Thoracic aorta (tissue), 2 donors: ENCODE measurements around the gene PARK7. TPM values are rescaled to one million over a fixed set of nuclear protein-coding genes. Genes with fewer than 3 reads are reported as not detected.

Experiments used
- ATAC-seq: fragments of 150-250 bp; one replicate; pipeline ENCODE4 v1.8.0; 2017; ENCODE audit warnings: low read depth; ENCODE audit not compliant: insufficient number of reproducible peaks, low FRiP score
- DNase-seq: peaks from one replicate; pipeline ENCODE4 v3.0.0-alpha.2; 2020; ENCODE audit warnings: low spot score
- H3K27ac ChIP-seq, 2 donors: fragments of 200-600 bp; sonication (generic); 1 replicate in 1 of 2; 2 replicates in 1 of 2; pipeline ENCODE4 v1.5.1; 2016; ENCODE audit warnings: mild to moderate bottlenecking in 2 of 2, moderate library complexity in 2 of 2
- H3K27me3 ChIP-seq: fragments of 200-600 bp; sonication (generic); replicated peaks from 2 replicates; pipeline ENCODE4 v1.6.0; 2016; ENCODE audit warnings: mild to moderate bottlenecking; ENCODE audit not compliant: insufficient read depth
- H3K36me3 ChIP-seq: fragments of 200-600 bp; sonication (generic); one replicate; pipeline ENCODE4 v1.5.1; 2016
- H3K4me1 ChIP-seq, 2 donors: fragments of 200-600 bp; sonication (generic); 1 replicate in 1 of 2; 2 replicates in 1 of 2; pipeline versions ENCODE4 v1.5.1 to v1.6.0; 2016; ENCODE audit warnings: low read depth in 2 of 2, mild to moderate bottlenecking in 1 of 2; ENCODE audit not compliant: control insufficient read depth in 1 of 2
- H3K4me3 ChIP-seq: fragments of 200-600 bp; sonication (generic); 2 replicates; pipeline ENCODE4 v1.5.1; 2016; ENCODE audit warnings: mild to moderate bottlenecking
- H3K9me3 ChIP-seq: fragments of 200-600 bp; sonication (generic); 2 replicates; pipeline ENCODE4 v1.5.1; 2016
- CTCF ChIP-seq: fragments of 200-600 bp; sonication (generic); IDR thresholded peaks from one replicate; pipeline ENCODE4 v1.5.1; 2019; ENCODE audit warnings: antibody characterized with exemption
- total RNA-seq, 2 donors: library from RNA; depleted of rRNA; stranded (reverse); fragments of >200 nt; gene quantifications; one replicate each; pipeline versions ENCODE4 v1.1.0 to v1.2.3, GENCODE V29; 2016

Gene PARK7
- total RNA-seq, 2 donors from 2014 or later: 140 to 145 TPM

GRCh38 chr1:8025671-8026144, 64.2 kb downstream of the PARK7 start:
- H3K9me3 ChIP-seq: no peaks in the 10 kb centered on the region
- ATAC-seq (no peak), DNase-seq (no peak)
- no peak for TF ChIP-seq CTCF
- H3K4me3 ChIP-seq: peak overlapping the region; percentile 86
- peak overlapping the region; percentile 96 to 98 for H3K27ac ChIP-seq
- no peaks in the 10 kb centered on the region for H3K27me3 ChIP-seq
- peaks cover 10 to 66% of the 10 kb centered on the region in 2 donors for H3K4me1 ChIP-seq
- no peaks in the 10 kb centered on the region for H3K36me3 ChIP-seq

- H3K4me1 ChIP-seq: peaks cover 10 to 63% of the 10 kb centered on the region in 2 donors
- peak within 1 kb of the TSS; percentile 96 to 98 for H3K27ac ChIP-seq
- H3K9me3 ChIP-seq: no peaks in the 10 kb centered on the region
- H3K36me3 ChIP-seq: no peaks in the 10 kb centered on the region
- H3K27me3 ChIP-seq: no peaks in the 10 kb centered on the region
- TF ChIP-seq CTCF: no peak
- DNase-seq: peak; percentile 75
- peak; percentile 85 for ATAC-seq
- peak within 1 kb of the TSS; percentile 86 for H3K4me3 ChIP-seq
These were observed 64.9 kb downstream of the PARK7 start, which contains the start of gene ERRFI1 for GRCh38 chr1:8026153-8026975. TSS of gene ERRFI1 (minus strand) at chr1:8026309. CDS start at chr1:8015619, 10,690 bp downstream.

- H3K4me1 ChIP-seq: peaks cover 5 to 55% of the 10 kb centered on the region in 2 donors
- H3K36me3 ChIP-seq: no peaks in the 10 kb centered on the region
- no peak for TF ChIP-seq CTCF
- no peaks in the 10 kb centered on the region for H3K9me3 ChIP-seq
- ATAC-seq: peak; percentile 11
- H3K27me3 ChIP-seq: no peaks in the 10 kb centered on the region
- no peak for DNase-seq
- H3K4me3 ChIP-seq: peak overlapping the region; percentile 86
- H3K27ac ChIP-seq: peak overlapping the region; percentile 96 to 98
These were observed 65.7 kb downstream of the PARK7 start for GRCh38 chr1:8026976-8027747.

- H3K27ac ChIP-seq: peak overlapping the region; percentile 96 to 98
- peaks cover 3 to 47% of the 10 kb centered on the region in 2 donors for H3K4me1 ChIP-seq
- no peak for TF ChIP-seq CTCF
- no peak for DNase-seq
- peak overlapping the region; percentile 86 for H3K4me3 ChIP-seq
- no peaks in the 10 kb centered on the region for H3K36me3 ChIP-seq
- ATAC-seq: no peak
- H3K9me3 ChIP-seq: no peaks in the 10 kb centered on the region
- H3K27me3 ChIP-seq: no peaks in the 10 kb centered on the region
These were observed 66.4 kb downstream of the PARK7 start for GRCh38 chr1:8027748-8028570.
